Transverse colon (tissue), 4 donors: ENCODE measurements around the gene RSPO3. TPM values are rescaled to one million over a fixed set of nuclear protein-coding genes. Genes with fewer than 3 reads are reported as not detected.
"Not testable (repeated sequence)": the region's sequence is repeated elsewhere in the genome, so short reads cannot be mapped to it uniquely, and the experiment has no call there.

Experiments used
- DNase-seq: peaks from one replicate; pipeline ENCODE4 v3.0.0-alpha.2; 2019
- H3K27ac ChIP-seq, 4 donors: fragments of 200-600 bp; sonication (generic); 2 replicates each; pipeline ENCODE4 v1.5.1; 2016 to 2018; ENCODE audit warnings: inconsistent platforms in 4 of 4
- H3K27me3 ChIP-seq: fragments of 200-600 bp; sonication (generic); 2 replicates; pipeline ENCODE4 v1.5.1; 2017; ENCODE audit warnings: inconsistent platforms
- H3K36me3 ChIP-seq, 4 donors: fragments of 200-600 bp; sonication (generic); 2 replicates each; pipeline ENCODE4 v1.5.1; 2017 to 2019; ENCODE audit warnings: inconsistent platforms in 4 of 4
- H3K4me1 ChIP-seq, 4 donors: fragments of 200-600 bp; sonication (generic); 2 replicates each; pipeline ENCODE4 v1.5.1; 2017 to 2020; ENCODE audit warnings: inconsistent platforms in 4 of 4
- H3K4me3 ChIP-seq, 4 donors: fragments of 200-600 bp; sonication (generic); 1 replicate in 1 of 4; 2 replicates in 3 of 4; pipeline versions ENCODE4 v1.5.1 to v1.6.1; 2017 to 2019; ENCODE audit warnings: inconsistent platforms in 4 of 4
- H3K9me3 ChIP-seq, 2 donors: fragments of 200-600 bp; sonication (generic); 2 replicates each; pipeline ENCODE4 v1.5.1; 2017 to 2019; ENCODE audit warnings: inconsistent platforms in 2 of 2
- EP300 ChIP-seq: sonication (generic); formaldehyde crosslinking; IDR thresholded peaks from one replicate; pipeline ENCODE4 v1.6.1; 2017; ENCODE audit warnings: antibody characterized with exemption, low read depth
- POLR2A ChIP-seq: fragments of 450-650 bp; IDR thresholded peaks from one replicate; pipeline ENCODE4 v1.6.1; 2016; ENCODE audit warnings: antibody characterized with exemption, mild to moderate bottlenecking, moderate library complexity
- POLR2AphosphoS5 ChIP-seq, 3 donors: sonication (generic); formaldehyde crosslinking; IDR thresholded peaks; one replicate each; pipeline ENCODE4 v1.6.1; 2016; ENCODE audit warnings: antibody characterized with exemption in 3 of 3
- WGBS, 2 donors: methylation state at CpG; one replicate each; pipeline ENCODE4 v1.1.5; 2018; ENCODE audit warnings: low coverage in 1 of 2; 5-methylcytosine and 5-hydroxymethylcytosine counted together
- in situ Hi-C, 4 donors: fragments of 200-750 bp; cut with MboI; loops; one replicate each; pipeline versions ENCODE4 v1.15.0 to v1.15.1; 2017; ENCODE audit warnings: low sequenced_read_pairs in 3 of 4, low pct_ligation_motif_present in 1 of 4, low pct_unique_long_range_greater_than_20kb in 1 of 4
- intact Hi-C: fragments of 100-400 bp; cut with DNase I; formaldehyde crosslinking; loops from one replicate; pipeline ENCODE4 v1.15.1; 2023; ENCODE audit warnings: low total_unique reads
- total RNA-seq, 4 donors: library from RNA; depleted of rRNA; stranded (reverse); fragments of >200 nt; gene quantifications; one replicate each; pipeline ENCODE4 v1.1.0, GENCODE V29; 2016
- TF ChIP-seq, protein P1 (sequence below), 5 experiments: fragments of 200-600 bp in 3 of 5; fragments of 450-650 bp in 2 of 5; sonication (generic) in 3 of 5; IDR thresholded peaks; 1 replicate in 2 of 5; 2 replicates in 3 of 5; pipeline ENCODE4 v1.5.1; 2016 to 2017; ENCODE audit warnings: antibody characterized with exemption in 5 of 5, inconsistent platforms in 3 of 5, mild to moderate bottlenecking in 2 of 5, moderate library complexity in 1 of 5

Gene RSPO3
- total RNA-seq, 4 donors from 2014 or later, result 0.80 to 5.2 (median 2.7) TPM

DNA sequence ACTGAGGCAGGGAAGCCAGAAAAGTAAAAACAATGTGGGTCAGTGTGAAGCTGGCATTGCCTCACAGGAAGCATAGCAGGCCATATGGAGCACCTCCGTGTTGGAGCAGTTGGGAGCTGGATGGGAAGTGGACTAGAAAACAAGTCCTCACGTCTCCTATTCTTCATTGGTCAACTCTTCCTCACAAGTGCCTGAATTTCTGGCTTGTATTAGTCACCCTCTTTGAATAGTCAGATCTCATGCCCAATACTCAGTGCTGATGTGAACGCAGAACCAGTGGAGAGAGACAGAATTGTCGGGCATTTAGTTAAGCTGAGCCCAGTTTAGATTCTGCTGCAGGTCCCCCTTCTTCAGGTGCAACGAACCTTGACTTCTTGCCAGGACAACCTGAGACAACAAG lies 22.3 kb upstream of the RSPO3 start:
- Histone ChIP-seq H3K9me3 (no peaks in the 10 kb centered on the region), H3K27ac (no peak overlapping the region), H3K4me3 (no peak overlapping the region), H3K36me3 (no peaks in the 10 kb centered on the region), H3K27me3 (no peaks in the 10 kb centered on the region), H3K4me1 (no peaks in the 10 kb centered on the region)
- WGBS, 2 donors, result 66% methylated on average over 5 of the region's 5 CpGs; no CpG with 5 or more reads in 1 of the 2 donors
- in situ Hi-C loops, result no loop called here
- TF ChIP-seq EP300, result no peak
- TF ChIP-seq POLR2AphosphoS5 (IDR thresholded peaks at IDR 0.05), result no peak
- no peak for TF ChIP-seq POLR2A
- TF ChIP-seq, protein P1, sequence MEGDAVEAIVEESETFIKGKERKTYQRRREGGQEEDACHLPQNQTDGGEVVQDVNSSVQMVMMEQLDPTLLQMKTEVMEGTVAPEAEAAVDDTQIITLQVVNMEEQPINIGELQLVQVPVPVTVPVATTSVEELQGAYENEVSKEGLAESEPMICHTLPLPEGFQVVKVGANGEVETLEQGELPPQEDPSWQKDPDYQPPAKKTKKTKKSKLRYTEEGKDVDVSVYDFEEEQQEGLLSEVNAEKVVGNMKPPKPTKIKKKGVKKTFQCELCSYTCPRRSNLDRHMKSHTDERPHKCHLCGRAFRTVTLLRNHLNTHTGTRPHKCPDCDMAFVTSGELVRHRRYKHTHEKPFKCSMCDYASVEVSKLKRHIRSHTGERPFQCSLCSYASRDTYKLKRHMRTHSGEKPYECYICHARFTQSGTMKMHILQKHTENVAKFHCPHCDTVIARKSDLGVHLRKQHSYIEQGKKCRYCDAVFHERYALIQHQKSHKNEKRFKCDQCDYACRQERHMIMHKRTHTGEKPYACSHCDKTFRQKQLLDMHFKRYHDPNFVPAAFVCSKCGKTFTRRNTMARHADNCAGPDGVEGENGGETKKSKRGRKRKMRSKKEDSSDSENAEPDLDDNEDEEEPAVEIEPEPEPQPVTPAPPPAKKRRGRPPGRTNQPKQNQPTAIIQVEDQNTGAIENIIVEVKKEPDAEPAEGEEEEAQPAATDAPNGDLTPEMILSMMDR (IDR thresholded peaks at IDR 0.05), result no peak
- intact Hi-C loops, result no loop called here
- DNase-seq, result no peak

DNA sequence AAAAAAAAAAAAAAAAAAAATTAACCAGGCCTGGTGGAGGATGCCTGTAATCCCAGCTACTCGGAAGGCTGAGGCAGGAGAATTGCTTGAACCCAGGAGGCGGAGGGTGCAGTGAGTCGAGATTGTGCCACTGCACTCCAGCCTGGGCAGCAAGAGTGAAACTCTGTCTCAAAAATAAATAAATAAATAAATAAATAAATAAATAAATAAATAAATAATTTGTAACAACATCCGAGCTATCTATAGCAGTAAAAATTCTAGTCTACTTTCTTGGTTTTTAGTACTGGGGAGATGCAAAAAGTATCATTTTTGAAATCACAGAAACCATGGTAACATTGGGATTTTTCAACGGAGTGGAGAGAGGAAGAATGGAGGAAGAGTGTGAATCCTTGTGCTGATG lies 21.0 kb upstream of the RSPO3 start:
- H3K36me3 ChIP-seq, intact Hi-C loops, DNase-seq: not testable (repeated sequence)

DNA sequence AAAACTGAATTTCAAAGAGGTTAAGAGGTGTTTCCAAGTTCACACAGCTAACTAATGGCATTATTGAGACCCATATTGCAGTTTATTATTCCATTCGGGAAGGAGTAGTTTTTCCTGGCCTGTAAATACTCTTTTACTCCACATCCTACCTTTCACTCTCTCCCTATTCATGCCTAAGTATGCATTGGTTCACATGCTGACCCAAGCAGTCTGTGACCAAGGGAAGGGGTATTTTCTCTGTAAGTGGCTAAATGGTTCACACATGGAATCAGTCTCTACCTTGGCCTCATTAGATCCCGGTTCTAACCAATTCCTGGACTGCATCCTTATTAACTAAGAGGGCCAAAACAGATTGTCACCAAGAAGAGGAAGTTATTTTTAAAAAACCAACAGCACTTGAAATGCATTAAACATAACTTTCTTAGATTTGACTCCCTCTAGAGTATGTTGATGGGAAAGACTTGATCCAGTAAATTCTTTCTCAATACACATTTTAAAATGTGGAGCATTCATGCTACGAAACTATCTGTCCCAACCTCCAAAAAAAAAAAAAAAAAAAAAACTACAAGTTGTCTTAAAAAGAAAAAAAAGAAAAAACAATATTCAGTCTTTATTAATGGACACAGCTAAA lies 17.8 kb upstream of the RSPO3 start:
- in situ Hi-C loops, result no loop called here
- H3K9me3 ChIP-seq, result no peaks in the 10 kb centered on the region
- no peaks in the 10 kb centered on the region for H3K4me1 ChIP-seq
- no peak for TF ChIP-seq EP300
- TF ChIP-seq POLR2A, result no peak
- no peak for TF ChIP-seq POLR2AphosphoS5 (IDR thresholded peaks at IDR 0.05)
- TF ChIP-seq, protein P1 (IDR thresholded peaks at IDR 0.05), result peak in 2 of 5 experiments; percentile 9 to 11
- no peak overlapping the region for H3K27ac ChIP-seq
- H3K4me3 ChIP-seq, result no peak overlapping the region
- intact Hi-C loops, result no loop called here
- no peak for DNase-seq
- no peaks in the 10 kb centered on the region for H3K36me3 ChIP-seq
- no peaks in the 10 kb centered on the region for H3K27me3 ChIP-seq
- whole genome bisulfite sequencing, 2 donors, result 31% methylated on average over 3 of the region's 3 CpGs

More for the DNA sequence above, 21.0 kb upstream of the RSPO3 start:
- H3K4me3 ChIP-seq, H3K9me3 ChIP-seq, in situ Hi-C loops, H3K27me3 ChIP-seq, H3K4me1 ChIP-seq, H3K27ac ChIP-seq: not testable (repeated sequence)
- WGBS, 2 donors, result 64 to 80% methylated on average over 5 of the region's 5 CpGs

DNA sequence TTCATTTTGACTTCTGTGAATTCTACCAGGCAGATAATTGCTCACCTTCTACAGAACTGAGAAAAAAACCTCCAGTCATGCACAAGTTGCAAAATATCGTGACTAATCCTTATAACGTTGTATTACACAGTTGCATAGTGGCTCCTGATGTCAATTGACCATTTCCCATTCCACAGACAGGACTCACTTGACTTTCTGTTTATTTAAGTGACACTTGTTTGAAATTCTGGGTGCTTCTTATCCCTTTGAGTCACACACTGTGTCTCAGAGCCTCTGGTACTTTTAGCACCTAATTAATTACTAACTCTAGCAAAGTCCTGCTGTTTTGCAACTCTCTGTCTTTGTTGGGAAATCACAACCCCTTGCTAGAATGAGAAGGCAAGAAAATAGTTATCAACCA lies 16.2 kb upstream of the RSPO3 start:
- intact Hi-C loops, result no loop called here
- Histone ChIP-seq H3K4me1 (no peaks in the 10 kb centered on the region), H3K27ac (no peak overlapping the region), H3K4me3 (no peak overlapping the region), H3K27me3 (no peaks in the 10 kb centered on the region), H3K36me3 (no peaks in the 10 kb centered on the region), H3K9me3 (no peaks in the 10 kb centered on the region)
- in situ Hi-C loops, result no loop called here
- peak in 1 of 3 donors; percentile 26 for TF ChIP-seq POLR2AphosphoS5 (IDR thresholded peaks at IDR 0.05)
- TF ChIP-seq EP300, result no peak
- 31 to 49% methylated on average over 2 of the region's 2 CpGs for WGBS, 2 donors
- no peak for DNase-seq

DNA sequence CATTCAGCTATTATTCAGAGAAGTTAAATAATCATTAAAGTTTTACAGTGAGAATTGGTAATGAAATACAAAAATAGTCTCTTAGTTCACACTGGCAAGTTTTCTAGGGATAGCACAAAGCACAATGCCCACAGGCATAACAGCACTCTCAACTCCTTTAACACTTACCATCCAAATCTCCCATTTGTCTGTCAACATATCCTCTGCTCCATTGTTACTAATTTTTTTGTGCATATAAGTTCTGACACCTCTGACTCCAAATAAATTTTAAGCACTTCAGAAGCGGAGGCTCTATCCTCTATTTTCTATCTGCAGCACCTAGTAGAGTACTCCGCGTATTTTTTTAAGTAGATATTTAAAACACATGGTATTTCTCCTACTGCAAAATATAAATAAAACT lies 15.6 kb upstream of the RSPO3 start:
- Histone ChIP-seq H3K27ac (no peak overlapping the region), H3K4me3 (no peak overlapping the region), H3K9me3 (no peaks in the 10 kb centered on the region), H3K4me1 (no peaks in the 10 kb centered on the region), H3K27me3 (no peaks in the 10 kb centered on the region), H3K36me3 (no peaks in the 10 kb centered on the region)
- 93 to 95% methylated on average over 3 of the region's 3 CpGs for WGBS, 2 donors
- in situ Hi-C loops (no loop called here), intact Hi-C loops (no loop called here)
- DNase-seq, result no peak
- TF ChIP-seq EP300 (no peak), POLR2AphosphoS5 (IDR thresholded peaks at IDR 0.05) (no peak), POLR2A (no peak)
- TF ChIP-seq, protein P1 (IDR thresholded peaks at IDR 0.05), result no peak
